Occipital lobe (tissue), 2 donors: Measurements from ENCODE around the gene DBF4. TPM values are rescaled to one million over a fixed set of nuclear protein-coding genes. Genes with fewer than 3 reads are reported as not detected.
"Not testable (repeated sequence)": the region's sequence is repeated elsewhere in the genome, so short reads cannot be mapped to it uniquely, and the experiment has no call there.

ENCODE experiments used
- DNase-seq: peaks from one replicate; lab custom pipeline; 2025; lab: John Stamatoyannopoulos, UW
- total RNA-seq: library from RNA; depleted of rRNA; stranded (reverse); fragments of >200 nt; gene quantifications from one replicate; pipeline ENCODE4 v1.2.3, GENCODE V29; 2014

Gene DBF4
- total RNA-seq, 1 donor from 2014 or later: 14.5 TPM

DNA sequence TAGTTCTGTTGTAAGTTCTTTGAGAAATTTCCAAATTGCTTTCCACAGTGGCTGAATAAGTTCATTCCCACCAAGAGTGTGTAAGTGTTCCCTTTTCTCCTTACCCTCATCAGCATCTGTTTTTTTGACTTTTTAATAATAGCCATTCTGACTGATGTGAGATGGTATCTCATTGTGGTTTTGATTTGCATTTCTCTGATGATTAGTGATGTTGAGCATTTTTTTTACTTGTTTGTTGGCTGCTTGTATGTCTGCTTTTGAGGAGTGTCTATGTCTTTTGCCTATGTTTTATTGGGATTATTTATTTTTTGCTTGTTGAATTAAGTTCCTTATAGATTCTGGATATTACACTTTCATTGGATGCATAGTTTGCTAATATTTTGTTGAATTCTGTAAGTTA, 69.6 kb downstream of the DBF4 start:
- not testable (repeated sequence) for DNase-seq

DNA sequence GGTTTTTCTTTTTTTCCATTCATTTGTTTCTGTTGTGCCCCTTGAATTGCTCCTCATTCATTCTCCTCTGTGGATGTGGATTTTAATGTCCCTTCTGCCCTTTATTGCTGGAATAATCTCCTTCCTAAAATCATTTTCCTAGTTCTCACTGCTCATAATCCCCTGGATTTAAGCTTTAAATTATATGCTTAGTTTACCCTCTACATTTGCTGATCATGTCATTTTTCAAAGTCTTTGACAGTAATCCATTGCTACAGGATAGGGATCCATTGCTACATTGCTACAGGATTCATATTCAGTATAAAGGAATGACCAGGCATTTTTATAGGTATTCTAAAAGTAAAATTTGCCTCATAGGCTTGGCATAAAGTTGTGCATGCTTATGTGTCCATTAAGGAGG, 72.1 kb downstream of the DBF4 start:
- DNase-seq: no peak

Other genes starting within 250 kb of the DBF4 start
- gene RUNDC3B, start 248.1 kb upstream of the DBF4 start, total RNA-seq: 89.8 TPM
- 23.9 TPM for gene SLC25A40, start 133 bp upstream of the DBF4 start, total RNA-seq
- gene ADAM22, start 57.8 kb downstream of the DBF4 start, total RNA-seq: 90.6 TPM